ENCODE results near the gene QRFP.

Gene QRFP

GRCh38 chr9:130865921-130866320 is 30.7 kb downstream of the QRFP start:
- TF ChIP-seq, protein P1, sequence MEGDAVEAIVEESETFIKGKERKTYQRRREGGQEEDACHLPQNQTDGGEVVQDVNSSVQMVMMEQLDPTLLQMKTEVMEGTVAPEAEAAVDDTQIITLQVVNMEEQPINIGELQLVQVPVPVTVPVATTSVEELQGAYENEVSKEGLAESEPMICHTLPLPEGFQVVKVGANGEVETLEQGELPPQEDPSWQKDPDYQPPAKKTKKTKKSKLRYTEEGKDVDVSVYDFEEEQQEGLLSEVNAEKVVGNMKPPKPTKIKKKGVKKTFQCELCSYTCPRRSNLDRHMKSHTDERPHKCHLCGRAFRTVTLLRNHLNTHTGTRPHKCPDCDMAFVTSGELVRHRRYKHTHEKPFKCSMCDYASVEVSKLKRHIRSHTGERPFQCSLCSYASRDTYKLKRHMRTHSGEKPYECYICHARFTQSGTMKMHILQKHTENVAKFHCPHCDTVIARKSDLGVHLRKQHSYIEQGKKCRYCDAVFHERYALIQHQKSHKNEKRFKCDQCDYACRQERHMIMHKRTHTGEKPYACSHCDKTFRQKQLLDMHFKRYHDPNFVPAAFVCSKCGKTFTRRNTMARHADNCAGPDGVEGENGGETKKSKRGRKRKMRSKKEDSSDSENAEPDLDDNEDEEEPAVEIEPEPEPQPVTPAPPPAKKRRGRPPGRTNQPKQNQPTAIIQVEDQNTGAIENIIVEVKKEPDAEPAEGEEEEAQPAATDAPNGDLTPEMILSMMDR (IDR thresholded peaks at IDR 0.05): no peak
- Histone ChIP-seq H3K36me3 (peaks cover 14 to 48% (median 26%) of the 10 kb centered on the region in 3 donors), H3K4me3 (no peak overlapping the region), H3K27me3 (no peaks in the 10 kb centered on the region), H3K4me1 (peaks cover 0 to 82% (median 35%) of the 10 kb centered on the region in 4 donors), H3K27ac (no peak overlapping the region), H3K9me3 (no peaks in the 10 kb centered on the region)
- no peak for DNase-seq
- intact Hi-C loops (cut with DNase I; ENCODE audit: low total_unique reads): loop anchor here (5.0 kb wide), 1 partner anchor 76 kb away; no protein-coding TSS in a partner anchor

GRCh38 chr9:130864541-130864940 is 32.1 kb downstream of the QRFP start:
- Histone ChIP-seq H3K9me3 (no peaks in the 10 kb centered on the region), H3K4me1 (peaks cover 0 to 82% (median 43%) of the 10 kb centered on the region in 4 donors), H3K36me3 (peaks cover 14 to 43% (median 26%) of the 10 kb centered on the region in 3 donors), H3K4me3 (no peak overlapping the region), H3K27ac (no peak overlapping the region), H3K27me3 (no peaks in the 10 kb centered on the region)
- no peak for DNase-seq
- intact Hi-C loops (cut with DNase I; ENCODE audit: low total_unique reads): no loop called here
- TF ChIP-seq, protein P1 (IDR thresholded peaks at IDR 0.05): no peak

- H3K9me3 ChIP-seq: no peaks in the 10 kb centered on the region
- no peak overlapping the region for H3K4me3 ChIP-seq
- intact Hi-C loops (cut with DNase I; ENCODE audit: low total_unique reads): no loop called here
- TF ChIP-seq, protein P1 (IDR thresholded peaks at IDR 0.05): no peak
- no peaks in the 10 kb centered on the region for H3K27me3 ChIP-seq
- H3K27ac ChIP-seq: peak overlapping the region; percentile 80
- H3K4me1 ChIP-seq: peaks cover 0 to 82% (median 55%) of the 10 kb centered on the region in 4 donors
- peaks cover 14 to 39% (median 26%) of the 10 kb centered on the region in 3 donors for H3K36me3 ChIP-seq
- DNase-seq: no peak
These were observed 33.9 kb downstream of the QRFP start for GRCh38 chr9:130862747-130863146.

DNA sequence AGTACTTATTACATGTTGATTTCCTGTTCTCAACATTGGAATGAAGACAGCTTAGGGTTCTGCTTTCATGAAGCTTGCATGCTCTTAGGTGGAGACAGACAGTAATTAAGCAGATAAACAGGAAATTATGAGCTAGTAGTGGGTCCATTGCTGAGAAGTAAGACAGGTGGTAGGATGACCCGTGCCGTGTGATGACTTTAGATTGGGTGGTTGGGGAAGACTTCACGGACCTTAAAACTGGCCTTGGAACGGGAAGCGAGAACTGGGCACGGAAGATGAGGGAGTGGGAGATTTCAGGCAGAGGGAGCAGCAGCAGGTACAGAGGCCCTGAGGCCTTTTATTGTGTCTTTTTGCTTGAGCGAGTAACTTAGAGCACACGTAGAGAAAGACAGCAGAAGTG is 34.4 kb downstream of the QRFP start:
- H3K4me3 ChIP-seq: no peak overlapping the region
- H3K27ac ChIP-seq: peak overlapping the region; percentile 80
- no peaks in the 10 kb centered on the region for H3K9me3 ChIP-seq
- H3K27me3 ChIP-seq: no peaks in the 10 kb centered on the region
- intact Hi-C loops (cut with DNase I; ENCODE audit: low total_unique reads): no loop called here
- H3K4me1 ChIP-seq: peaks cover 0 to 81% (median 56%) of the 10 kb centered on the region in 4 donors
- H3K36me3 ChIP-seq: peaks cover 14 to 37% (median 26%) of the 10 kb centered on the region in 3 donors
- TF ChIP-seq, protein P1 (IDR thresholded peaks at IDR 0.05): no peak
- DNase-seq: no peak

DNA sequence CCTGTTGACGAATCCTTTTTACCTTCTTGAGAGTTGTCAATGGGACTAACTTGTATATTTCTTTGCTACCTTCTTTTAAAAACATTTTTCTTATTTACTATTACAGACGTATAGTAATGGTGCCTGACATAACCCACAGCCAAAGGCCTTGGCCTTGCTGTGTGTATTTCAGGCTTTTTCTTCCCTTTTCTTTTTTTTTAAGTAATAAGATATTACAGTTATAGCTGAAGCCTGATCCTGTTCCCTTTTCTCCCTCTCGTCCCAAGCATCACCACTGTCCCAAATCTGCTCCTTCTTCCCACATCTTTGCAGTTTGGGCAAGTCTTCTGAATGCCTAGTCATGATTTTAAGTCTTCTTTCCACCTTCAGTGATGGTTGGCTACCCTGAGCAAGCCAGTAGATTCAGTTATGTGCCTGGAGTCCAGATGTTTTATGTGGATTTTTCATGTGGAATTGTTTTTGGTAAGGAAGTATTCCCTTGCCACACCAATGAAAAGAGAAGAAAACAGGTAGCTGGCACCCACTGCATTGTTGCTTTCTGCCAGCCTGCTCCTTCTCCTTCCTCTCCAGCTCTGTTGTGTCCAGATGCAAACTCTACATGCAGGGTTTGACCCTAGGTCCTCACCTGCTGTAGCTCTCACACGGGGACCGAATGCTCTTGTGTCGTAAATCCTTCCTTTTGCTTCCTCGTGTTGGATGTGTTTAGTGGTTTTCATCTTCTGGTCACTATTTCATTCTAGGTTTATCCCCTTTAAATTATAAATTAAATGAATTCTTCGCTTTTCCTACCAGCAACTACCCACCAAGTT is 35.0 kb downstream of the QRFP start:
- Histone ChIP-seq H3K27ac (peak overlapping the region; percentile 80), H3K4me3 (no peak overlapping the region), H3K27me3 (no peaks in the 10 kb centered on the region), H3K4me1 (peaks cover 0 to 75% (median 53%) of the 10 kb centered on the region in 4 donors), H3K9me3 (no peaks in the 10 kb centered on the region), H3K36me3 (peaks cover 16 to 44% (median 32%) of the 10 kb centered on the region in 3 donors)
- intact Hi-C loops (cut with DNase I; ENCODE audit: low total_unique reads): loop anchor here (1.0 to 2.0 kb wide), 2 partner anchors 91 to 149 kb away; no protein-coding TSS in a partner anchor
- DNase-seq: no peak
- TF ChIP-seq, protein P1 (IDR thresholded peaks at IDR 0.05): no peak
